NCI-H69 (cell line): ENCODE results near the gene SHMT2.
"Not testable (repeated sequence)": the region's sequence is repeated elsewhere in the genome, so short reads cannot be mapped to it uniquely, and the experiment has no call there.

Experiments
- DNase-seq: peaks from one replicate; lab custom pipeline; 2025; lab: John Stamatoyannopoulos, UW

Gene SHMT2

GRCh38 chr12:57266681-57267080 is 37.2 kb downstream of the SHMT2 start:
- no peak for DNase-seq

- no peak for DNase-seq
These were observed 38.8 kb downstream of the SHMT2 start for GRCh38 chr12:57268264-57268663.

- no peak for DNase-seq
These were observed 41.5 kb downstream of the SHMT2 start for GRCh38 chr12:57270966-57271470.

- DNase-seq = no peak
These were observed 43.0 kb downstream of the SHMT2 start for GRCh38 chr12:57272337-57273151.

- DNase-seq = no peak
These were observed 44.0 kb downstream of the SHMT2 start for GRCh38 chr12:57273516-57273915.

- not testable (repeated sequence) for DNase-seq
These were observed 46.7 kb downstream of the SHMT2 start for GRCh38 chr12:57276233-57276632.

GRCh38 chr12:57276935-57277563 is 47.5 kb downstream of the SHMT2 start:
- peak; percentile 39 for DNase-seq

- no peak for DNase-seq
These were observed 49.2 kb downstream of the SHMT2 start for GRCh38 chr12:57278465-57279381.

- peak; percentile 64 for DNase-seq
These were observed 50.9 kb downstream of the SHMT2 start for GRCh38 chr12:57280211-57281062.

- not testable (repeated sequence) for DNase-seq
These were observed 52.6 kb downstream of the SHMT2 start for GRCh38 chr12:57282073-57282472.
